Prostate gland (tissue), 2 donors: ENCODE results near the gene SLC25A13.

Experiments
- POLR2A ChIP-seq: fragments of 450-650 bp; IDR thresholded peaks from one replicate; pipeline ENCODE4 v1.6.1; 2016; ENCODE audit warnings: antibody characterized with exemption, mild to moderate bottlenecking
- TF ChIP-seq, protein P1 (sequence below), 4 experiments: fragments of 200-600 bp in 2 of 4; fragments of 450-650 bp in 2 of 4; sonication (generic) in 2 of 4; IDR thresholded peaks; 1 replicate in 3 of 4; 2 replicates in 1 of 4; pipeline ENCODE4 v1.5.1; 2016 to 2019; ENCODE audit warnings: antibody characterized with exemption in 4 of 4, mild to moderate bottlenecking in 2 of 4, moderate library complexity in 2 of 4

DNA sequence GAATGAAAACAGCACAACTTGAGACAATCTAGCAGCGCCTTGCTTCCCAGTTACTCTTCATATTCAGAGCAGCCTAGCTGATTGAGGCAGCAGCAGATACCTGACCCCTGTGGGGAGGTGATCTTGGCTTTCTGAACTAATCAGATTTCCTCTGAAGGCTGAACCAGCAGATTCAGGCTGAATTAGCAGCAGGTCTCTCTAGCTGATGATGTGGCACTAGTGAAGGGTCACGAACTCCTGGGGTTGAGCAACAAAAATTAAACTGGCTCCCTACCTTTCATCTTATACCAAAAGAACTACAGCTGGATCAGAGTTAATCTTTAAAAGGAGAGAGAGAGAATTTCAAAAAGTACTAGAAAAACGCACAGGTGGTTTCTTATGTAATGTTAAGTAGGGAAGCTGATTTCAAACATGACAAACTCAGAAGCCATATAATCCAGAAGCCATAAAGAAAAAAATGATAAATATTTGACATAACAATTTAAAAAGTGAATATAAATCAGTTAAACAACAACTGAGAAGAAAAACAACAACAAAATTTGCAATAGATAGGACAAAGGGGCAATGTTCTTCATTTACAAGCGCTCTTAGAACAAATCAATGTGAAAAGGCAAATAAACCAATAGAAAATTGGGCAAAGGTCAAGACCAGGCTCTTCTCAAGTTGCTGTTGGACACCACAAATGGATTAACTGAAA, 13.5 kb downstream of the SLC25A13 start:
- TF ChIP-seq, protein P1, sequence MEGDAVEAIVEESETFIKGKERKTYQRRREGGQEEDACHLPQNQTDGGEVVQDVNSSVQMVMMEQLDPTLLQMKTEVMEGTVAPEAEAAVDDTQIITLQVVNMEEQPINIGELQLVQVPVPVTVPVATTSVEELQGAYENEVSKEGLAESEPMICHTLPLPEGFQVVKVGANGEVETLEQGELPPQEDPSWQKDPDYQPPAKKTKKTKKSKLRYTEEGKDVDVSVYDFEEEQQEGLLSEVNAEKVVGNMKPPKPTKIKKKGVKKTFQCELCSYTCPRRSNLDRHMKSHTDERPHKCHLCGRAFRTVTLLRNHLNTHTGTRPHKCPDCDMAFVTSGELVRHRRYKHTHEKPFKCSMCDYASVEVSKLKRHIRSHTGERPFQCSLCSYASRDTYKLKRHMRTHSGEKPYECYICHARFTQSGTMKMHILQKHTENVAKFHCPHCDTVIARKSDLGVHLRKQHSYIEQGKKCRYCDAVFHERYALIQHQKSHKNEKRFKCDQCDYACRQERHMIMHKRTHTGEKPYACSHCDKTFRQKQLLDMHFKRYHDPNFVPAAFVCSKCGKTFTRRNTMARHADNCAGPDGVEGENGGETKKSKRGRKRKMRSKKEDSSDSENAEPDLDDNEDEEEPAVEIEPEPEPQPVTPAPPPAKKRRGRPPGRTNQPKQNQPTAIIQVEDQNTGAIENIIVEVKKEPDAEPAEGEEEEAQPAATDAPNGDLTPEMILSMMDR (IDR thresholded peaks at IDR 0.05) = no peak
- TF ChIP-seq POLR2A = no peak
